Urinary bladder (tissue), 4 donors: ENCODE measurements around the gene KCNJ10. TPM values are rescaled to one million over a fixed set of nuclear protein-coding genes. Genes with fewer than 3 reads are reported as not detected.
"Not testable (repeated sequence)": the region's sequence is repeated elsewhere in the genome, so short reads cannot be mapped to it uniquely, and the experiment has no call there.

Source experiments
- DNase-seq: peaks from one replicate; pipeline ENCODE4 v3.0.0-alpha.2; 2015; ENCODE audit errors: extremely low spot score
- H3K27ac ChIP-seq: one replicate; pipeline ENCODE4 v1.5.1; 2013; ENCODE audit warnings: low read depth, mild to moderate bottlenecking, moderate library complexity
- H3K36me3 ChIP-seq: one replicate; pipeline ENCODE4 v1.6.1; 2013; ENCODE audit warnings: mild to moderate bottlenecking, moderate library complexity; ENCODE audit not compliant: insufficient read depth
- H3K4me1 ChIP-seq: one replicate; pipeline ENCODE4 v1.6.1; 2013; ENCODE audit warnings: mild to moderate bottlenecking, moderate library complexity; ENCODE audit not compliant: insufficient read depth
- H3K4me3 ChIP-seq: one replicate; pipeline ENCODE4 v1.5.1; 2013; ENCODE audit warnings: low read depth, low read length
- WGBS: extraction: QIAGEN DNeasy Blood & Tissue Kit; methylation state at CpG from one replicate; pipeline ENCODE4 v1.1.7; 2013; 5-methylcytosine and 5-hydroxymethylcytosine counted together
- polyA plus RNA-seq: library from polyadenylated mRNA; stranded (reverse); fragments of 200-250 nt; gene quantifications from one replicate; pipeline ENCODE4 v1.2.3, GENCODE V29; 2013
- total RNA-seq: library from RNA; depleted of rRNA; stranded (reverse); fragments of >200 nt; gene quantifications from one replicate; pipeline ENCODE4 v1.2.3, GENCODE V29; 2014
- donor health status: healthy with polysubstance abuse.
- donor health status: healthy.

KCNJ10 gene
- 0.26 TPM for total RNA-seq
- 0.06 TPM for polyA plus RNA-seq

DNA sequence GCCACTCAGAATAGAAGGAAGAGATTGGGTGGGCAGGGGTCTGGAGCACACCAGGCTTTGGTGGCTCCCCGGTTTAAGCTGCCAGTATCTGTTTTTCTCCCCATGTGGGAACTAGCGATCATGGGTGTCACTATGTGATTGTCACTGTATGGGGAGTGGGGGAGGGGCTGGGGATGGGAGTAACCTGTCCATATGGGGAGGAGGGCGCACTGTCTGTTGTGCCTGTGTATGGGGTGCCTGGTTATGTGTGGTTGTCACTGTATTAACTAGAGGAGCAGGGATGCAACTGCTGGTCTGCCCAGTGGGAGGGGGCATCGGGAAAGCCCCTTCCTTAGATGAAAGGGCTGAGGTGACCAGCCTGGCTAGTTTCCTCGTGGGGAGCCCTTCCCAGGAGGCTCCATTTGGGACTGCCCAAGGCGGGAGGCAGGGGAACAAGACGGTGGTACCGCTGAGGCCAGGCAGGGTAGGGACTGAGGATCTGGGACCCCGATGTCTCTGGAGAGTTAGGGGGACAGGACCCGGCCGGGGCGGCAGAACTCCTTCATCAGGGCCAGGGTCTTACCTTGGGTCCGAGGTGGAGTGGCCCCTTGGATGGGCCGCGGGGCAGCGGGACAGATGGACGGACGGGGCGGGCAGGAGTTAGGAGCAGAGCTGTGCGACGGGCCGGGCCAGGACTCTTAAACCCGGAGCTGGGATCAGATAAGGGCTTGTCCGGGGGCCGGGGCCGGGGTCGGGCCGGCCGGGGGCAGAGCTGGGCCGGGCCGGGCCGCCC, at the start of gene KCNJ10:
Gene KCNJ10 (minus strand): TSS at position 701 of the 772 bp plus-strand sequence. CDS start 27,628 bp downstream, outside the sequence.
- no peak for DNase-seq
- Histone ChIP-seq H3K27ac (no peak within 1 kb of the TSS), H3K4me1 (no peaks in the 10 kb centered on the region), H3K36me3 (no peaks in the 10 kb centered on the region), H3K4me3 (peak within 1 kb of the TSS; percentile 29)
- WGBS: 11% methylated on average over 32 of the region's 32 CpGs

DNA sequence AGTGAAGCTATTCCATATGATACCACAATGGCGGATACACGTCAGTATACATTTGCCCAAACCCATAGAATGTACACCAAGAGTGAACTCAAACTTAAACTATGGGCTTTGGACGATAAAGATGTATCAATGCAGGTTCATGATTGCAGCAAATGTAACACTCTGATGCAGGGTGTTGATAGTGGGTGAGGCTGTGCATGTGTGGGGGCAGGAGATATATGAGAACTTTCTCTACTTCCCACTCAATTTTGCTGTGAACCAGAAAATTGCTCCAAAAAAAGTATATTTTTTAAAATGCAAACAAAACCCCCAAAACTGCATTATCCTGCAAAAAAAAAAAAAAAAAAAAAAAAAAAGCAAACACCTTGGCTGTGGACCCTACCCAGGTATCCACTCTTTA, 49.0 kb upstream of the KCNJ10 start:
- Histone ChIP-seq H3K27ac (no peak overlapping the region), H3K4me3 (no peak overlapping the region), H3K4me1 (no peaks in the 10 kb centered on the region), H3K36me3 (no peaks in the 10 kb centered on the region)
- no peak for DNase-seq
- 94% methylated on average over 3 of the region's 3 CpGs for WGBS

DNA sequence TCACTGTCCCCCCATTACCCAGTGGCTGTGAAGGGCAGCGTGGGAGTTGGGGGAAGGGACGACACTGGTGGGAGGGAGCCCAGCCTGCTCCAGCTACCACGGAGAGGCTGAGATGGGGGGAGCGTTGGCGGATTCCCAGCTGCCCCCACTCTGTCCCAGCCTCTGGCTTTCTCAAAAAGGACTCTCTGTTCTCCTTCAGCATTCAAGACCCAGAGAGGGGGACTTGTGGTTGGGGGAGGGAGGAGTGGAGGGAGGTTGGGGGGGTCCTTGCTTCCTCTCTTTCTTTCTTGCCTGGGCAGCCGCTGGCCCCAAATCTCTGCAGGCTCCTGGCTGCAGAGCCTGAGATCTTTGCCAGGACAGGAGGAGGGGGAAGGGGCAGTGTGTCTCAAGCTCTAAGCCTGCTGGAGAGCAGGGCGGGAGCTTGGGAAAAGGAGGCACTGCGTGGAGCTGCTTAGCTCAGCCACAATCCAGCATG, 47.8 kb upstream of the KCNJ10 start:
- Histone ChIP-seq H3K4me3 (no peak overlapping the region), H3K36me3 (no peaks in the 10 kb centered on the region), H3K4me1 (no peaks in the 10 kb centered on the region), H3K27ac (no peak overlapping the region)
- WGBS: 16% methylated on average over 8 of the region's 8 CpGs
- DNase-seq: peak; percentile 41

DNA sequence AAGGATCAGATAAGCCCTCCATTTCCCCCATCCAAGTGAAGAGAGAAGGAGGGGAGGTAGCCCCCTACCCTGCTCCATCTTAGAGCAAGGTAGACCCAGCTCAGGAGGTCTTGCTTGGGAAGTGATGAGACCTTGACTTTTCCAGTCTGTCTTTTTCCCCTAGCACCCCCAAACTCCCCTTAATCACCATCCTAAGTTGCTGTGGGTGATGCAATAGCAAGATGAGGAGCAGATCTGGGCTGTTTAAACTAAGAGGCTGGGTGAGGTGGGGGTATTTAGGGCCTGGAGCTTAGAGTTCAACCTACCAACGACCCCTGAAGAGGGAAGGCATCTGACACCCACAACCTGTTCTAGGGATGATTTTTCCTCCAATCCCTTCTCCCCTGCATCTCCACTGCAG, 47.3 kb upstream of the KCNJ10 start:
- WGBS: 7% methylated on average over 1 of the region's 1 CpG
- no peak overlapping the region for H3K4me3 ChIP-seq
- no peak overlapping the region for H3K27ac ChIP-seq
- no peaks in the 10 kb centered on the region for H3K36me3 ChIP-seq
- no peaks in the 10 kb centered on the region for H3K4me1 ChIP-seq
- DNase-seq: no peak

DNA sequence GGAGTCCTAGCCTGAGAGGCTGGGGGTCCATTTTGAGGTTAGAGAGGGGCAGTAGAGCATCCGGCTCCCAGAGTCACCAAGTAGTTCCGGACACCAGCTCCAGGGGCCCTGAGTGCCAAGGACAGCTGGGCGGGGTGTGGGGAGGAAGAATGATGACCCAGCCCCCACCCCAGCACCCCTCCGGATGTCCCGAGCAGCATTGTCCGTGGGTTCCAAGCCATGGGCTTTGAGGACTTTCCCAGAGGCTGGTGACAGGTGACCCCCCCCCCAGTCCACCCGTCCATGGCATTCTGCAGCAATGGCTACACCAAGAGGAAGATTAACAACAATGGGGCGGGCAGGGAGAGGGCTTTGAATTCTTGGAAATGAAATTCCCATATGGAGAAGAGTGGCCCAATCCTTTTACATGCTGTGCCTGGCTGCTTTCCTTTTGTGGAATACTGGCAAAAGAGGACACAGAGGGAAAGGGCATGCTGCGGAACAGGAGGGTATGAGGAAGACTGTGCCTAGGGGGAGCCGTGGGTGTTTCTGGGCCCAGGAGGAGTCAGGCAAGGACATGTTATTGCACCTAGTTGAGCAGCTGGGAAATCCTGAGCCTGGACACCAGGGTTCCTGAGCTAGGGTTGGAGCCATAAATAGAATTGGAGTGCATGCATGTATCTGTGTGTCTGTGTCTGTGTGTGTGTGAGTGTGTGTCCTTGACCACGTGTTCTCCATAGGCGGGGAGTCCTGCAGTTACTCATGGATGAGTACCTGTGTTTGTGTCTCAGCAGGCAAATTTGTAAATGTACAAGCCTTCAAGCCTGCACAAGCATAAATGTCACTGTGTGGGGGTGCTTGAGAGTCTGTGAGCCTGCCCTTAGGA, 46.6 kb upstream of the KCNJ10 start:
- WGBS: 42% methylated on average over 12 of the region's 12 CpGs
- no peaks in the 10 kb centered on the region for H3K4me1 ChIP-seq
- H3K36me3 ChIP-seq: no peaks in the 10 kb centered on the region
- H3K27ac ChIP-seq: no peak overlapping the region
- peak overlapping the region; percentile 4 for H3K4me3 ChIP-seq
- DNase-seq: no peak

DNA sequence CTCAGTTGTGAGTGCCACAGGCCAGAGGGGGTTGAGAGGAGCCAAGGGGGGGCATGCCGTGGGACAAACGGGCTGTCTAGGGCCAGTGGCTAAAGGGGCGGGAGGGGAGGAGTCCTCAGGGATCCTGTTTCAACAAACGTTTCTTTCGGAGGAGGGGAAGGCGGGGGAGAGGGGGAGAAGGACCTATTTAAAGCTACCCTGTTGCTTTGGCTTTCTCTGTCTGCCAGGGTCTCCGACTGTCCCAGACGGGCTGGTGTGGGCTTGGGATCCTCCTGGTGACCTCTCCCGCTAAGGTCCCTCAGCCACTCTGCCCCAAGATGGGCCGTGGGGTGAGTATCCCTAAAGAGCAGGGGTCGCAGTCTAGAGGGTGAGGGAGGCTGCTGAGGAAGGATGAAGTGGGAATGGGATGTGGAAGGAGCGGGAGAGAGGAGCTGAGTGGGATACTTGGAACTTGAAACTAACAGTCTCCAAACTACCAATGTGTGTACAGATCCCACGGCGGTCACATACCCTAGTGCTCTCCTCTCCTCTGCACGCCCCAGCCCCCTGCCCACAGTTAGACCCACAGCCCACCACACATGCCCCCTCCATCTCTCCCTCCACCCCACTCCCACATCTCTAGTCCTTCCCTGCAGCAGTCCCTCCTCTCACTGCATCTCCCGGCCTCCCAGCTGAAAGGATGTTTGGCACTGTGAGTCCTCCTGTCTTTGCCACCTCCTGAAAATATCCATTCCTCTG, 45.8 kb upstream of the KCNJ10 start, which contains the start of gene ATP1A2:
Gene ATP1A2 (plus strand): TSS at position 215 of the 738 bp plus-strand sequence. CDS start 103 bp downstream, at position 318.
- no peak for DNase-seq
- Histone ChIP-seq H3K4me1 (no peaks in the 10 kb centered on the region), H3K4me3 (peak within 1 kb of the TSS; percentile 4), H3K27ac (no peak within 1 kb of the TSS), H3K36me3 (no peaks in the 10 kb centered on the region)
- WGBS: 25% methylated on average over 16 of the region's 16 CpGs

DNA sequence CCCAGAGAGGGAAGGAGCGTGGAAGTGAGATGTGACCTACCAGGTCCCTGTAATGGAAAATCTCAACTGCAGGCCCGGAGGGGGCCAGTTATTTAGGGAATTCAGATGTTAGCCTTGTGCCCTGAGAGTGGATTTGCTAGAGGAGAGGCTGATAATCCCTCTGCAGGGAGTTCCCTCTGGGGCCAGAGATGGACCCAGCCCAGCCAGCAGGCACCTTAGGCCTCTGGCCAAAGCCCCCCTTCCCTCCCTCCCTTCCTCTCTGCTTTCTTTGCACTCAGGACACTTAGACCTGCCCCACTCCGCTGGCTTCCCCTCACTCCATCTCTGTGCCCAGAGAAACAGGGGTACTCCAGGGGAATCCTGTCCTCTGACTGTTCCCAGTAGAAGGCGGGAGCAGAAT, 44.1 kb upstream of the KCNJ10 start:
- no peak for DNase-seq
- H3K4me1 ChIP-seq: no peaks in the 10 kb centered on the region
- 59% methylated on average over 4 of the region's 4 CpGs for WGBS

DNA sequence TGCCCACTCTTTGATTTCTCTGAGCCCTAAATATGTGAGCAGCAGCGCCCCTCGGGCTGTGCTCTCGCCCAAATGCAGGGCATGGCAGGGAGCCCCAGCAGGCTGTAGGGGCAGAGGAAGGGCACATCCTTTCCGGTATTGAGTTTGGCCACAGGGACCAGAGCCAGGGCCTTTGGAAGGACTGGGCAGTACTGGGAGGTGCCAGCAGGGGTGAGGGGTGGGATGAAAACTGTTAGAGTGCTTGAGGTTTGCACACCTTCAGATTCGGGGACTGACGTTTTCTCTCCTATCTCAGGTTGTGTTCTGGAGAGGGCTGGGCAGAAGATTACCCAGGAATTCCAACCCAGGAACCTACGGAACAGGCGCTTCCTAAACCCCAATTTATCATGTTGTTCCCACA, 43.4 kb upstream of the KCNJ10 start:
- 81% methylated on average over 8 of the region's 8 CpGs for WGBS
- Histone ChIP-seq H3K4me1 (no peaks in the 10 kb centered on the region), H3K36me3 (no peaks in the 10 kb centered on the region), H3K4me3 (no peak overlapping the region), H3K27ac (no peak overlapping the region)
- no peak for DNase-seq

More for the DNA sequence above, 44.1 kb upstream of the KCNJ10 start:
- Histone ChIP-seq H3K27ac (no peak overlapping the region), H3K36me3 (no peaks in the 10 kb centered on the region), H3K4me3 (no peak overlapping the region)

DNA sequence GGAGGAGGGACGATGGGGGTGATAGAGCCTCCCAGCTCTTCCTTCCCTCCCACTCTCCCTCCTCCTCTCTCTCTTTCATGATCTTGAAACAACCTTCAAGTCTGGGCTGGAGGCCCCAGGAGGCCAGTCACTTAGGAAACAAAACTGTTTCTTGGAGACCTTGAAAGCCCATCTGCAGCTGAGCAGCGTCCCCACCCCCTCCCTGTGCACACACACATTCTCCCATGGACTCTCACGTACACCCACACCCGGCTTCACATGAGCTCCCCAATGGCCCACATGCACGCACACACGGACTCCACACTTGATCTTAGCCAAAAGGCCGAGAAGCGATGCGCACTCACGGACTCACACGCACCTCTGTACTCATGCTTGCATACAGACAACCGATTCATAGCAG, 42.4 kb upstream of the KCNJ10 start:
- no peak overlapping the region for H3K4me3 ChIP-seq
- H3K27ac ChIP-seq: no peak overlapping the region
- no peak for DNase-seq
- H3K36me3 ChIP-seq: no peaks in the 10 kb centered on the region
- WGBS: 77% methylated on average over 12 of the region's 12 CpGs
- H3K4me1 ChIP-seq: no peaks in the 10 kb centered on the region

DNA sequence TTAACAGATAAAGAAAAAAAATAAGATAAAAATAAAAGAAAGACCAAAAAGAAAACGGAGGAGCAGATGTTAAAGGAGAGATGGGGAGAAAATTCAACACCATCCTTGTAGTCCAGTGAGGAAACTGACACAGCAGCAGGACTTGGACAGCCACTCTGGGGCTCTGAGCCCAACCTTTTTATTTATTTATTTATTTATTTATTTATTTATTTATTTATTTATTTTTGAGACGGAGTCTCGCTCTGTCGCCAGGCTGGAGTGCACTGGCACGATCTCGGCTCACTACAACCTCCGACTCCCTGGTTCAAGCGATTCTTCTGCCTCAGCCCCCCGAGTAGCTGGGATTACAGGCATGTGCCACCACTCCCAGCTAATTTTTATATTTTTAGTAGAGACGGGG, 41.5 kb upstream of the KCNJ10 start:
- H3K36me3 ChIP-seq, H3K4me3 ChIP-seq, H3K4me1 ChIP-seq, DNase-seq, H3K27ac ChIP-seq: not testable (repeated sequence)
- 93% methylated on average over 10 of the region's 10 CpGs for WGBS

DNA sequence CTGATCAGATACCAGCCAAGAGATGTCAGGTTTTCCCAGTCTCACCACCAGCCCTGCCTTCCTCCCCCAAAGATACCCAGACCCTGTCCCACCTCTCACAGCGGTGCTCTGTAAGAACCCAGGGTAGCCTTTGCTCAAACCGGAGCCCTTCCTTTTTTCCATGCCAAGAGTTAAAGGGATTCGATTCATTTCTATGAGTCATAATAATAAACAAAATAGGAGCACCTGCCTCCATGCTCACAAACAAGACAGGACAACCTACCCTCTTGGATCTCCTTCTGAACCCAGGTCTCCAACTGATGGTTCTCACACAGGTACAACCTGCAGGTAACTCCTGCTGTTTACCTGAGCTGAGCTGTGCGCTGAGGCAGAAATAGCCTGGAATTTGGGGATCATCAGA, 39.7 kb upstream of the KCNJ10 start:
- H3K4me1 ChIP-seq: no peaks in the 10 kb centered on the region
- no peak overlapping the region for H3K4me3 ChIP-seq
- no peaks in the 10 kb centered on the region for H3K36me3 ChIP-seq
- DNase-seq: no peak
- H3K27ac ChIP-seq: no peak overlapping the region
- 55% methylated on average over 4 of the region's 4 CpGs for WGBS

DNA sequence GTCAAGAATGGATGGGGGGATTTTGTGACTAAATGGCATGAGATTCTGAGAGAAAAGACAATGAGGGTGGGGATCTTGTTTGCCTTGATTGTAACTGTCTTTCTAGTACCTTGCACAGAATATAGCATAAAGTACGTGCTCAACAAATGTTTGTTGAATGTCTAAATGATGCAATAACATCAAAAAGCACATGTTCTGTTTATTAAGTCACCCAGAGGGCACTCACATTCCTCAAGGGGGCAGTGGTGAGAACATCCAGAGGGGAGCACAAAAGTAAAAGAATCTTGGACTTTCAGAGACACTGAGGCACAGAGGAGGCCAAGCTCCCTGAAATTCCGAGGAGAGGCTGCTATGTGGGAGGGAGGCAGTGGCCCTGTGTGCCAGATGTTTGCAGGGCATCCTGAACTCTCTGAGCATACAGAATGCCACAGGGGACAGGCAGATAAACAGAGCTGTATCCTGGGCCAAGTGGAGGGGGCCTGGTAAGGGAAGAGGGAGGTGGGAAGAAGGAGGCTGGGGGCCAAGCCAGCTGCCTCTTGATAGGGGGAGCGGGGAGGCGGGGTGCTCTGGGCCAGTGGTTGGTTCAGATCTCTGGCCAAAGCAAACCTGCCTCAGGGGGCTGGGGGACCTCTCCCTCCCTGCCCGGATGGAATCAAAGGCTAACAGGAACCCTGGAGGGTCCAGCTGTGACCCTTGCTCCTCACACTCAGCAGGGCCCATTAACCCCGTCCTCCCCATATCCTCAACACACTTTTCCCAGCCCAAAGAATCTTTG, 39.1 kb upstream of the KCNJ10 start:
- H3K27ac ChIP-seq: no peak overlapping the region
- H3K4me1 ChIP-seq: no peaks in the 10 kb centered on the region

DNA sequence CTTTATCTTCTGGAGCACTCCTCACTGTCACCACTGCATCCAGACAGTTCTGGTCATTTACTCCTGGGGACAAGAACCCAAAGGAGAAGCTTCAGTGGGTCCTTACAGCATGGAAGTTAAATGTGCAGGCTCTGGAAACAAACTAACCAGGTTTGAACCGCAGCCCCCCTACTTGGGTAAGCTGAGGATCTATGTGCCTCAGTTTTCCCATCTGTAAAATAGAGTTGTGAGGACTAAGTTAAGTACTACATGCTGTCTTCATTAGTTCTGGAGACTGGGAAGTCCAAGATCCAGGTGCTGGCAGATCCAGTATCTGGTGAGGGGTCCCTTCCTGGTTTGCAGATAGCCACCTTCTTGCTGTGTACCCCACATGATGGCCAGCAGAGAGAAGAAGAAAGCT, 37.6 kb upstream of the KCNJ10 start:
- no peak for DNase-seq
- H3K4me3 ChIP-seq: no peak overlapping the region
- no peak overlapping the region for H3K27ac ChIP-seq
- H3K36me3 ChIP-seq: no peaks in the 10 kb centered on the region
- 91% methylated on average over 1 of the region's 1 CpG for WGBS
- H3K4me1 ChIP-seq: no peaks in the 10 kb centered on the region

More for the DNA sequence above, 39.1 kb upstream of the KCNJ10 start:
- Histone ChIP-seq H3K4me3 (no peak overlapping the region), H3K36me3 (no peaks in the 10 kb centered on the region)
- WGBS: 35% methylated on average over 6 of the region's 6 CpGs
- DNase-seq: no peak
